ENCODE measurements around the gene SLC22A1.
"Not testable (repeated sequence)": the region's sequence is repeated elsewhere in the genome, so short reads cannot be mapped to it uniquely, and the experiment has no call there.

SLC22A1 gene

GRCh38 chr6:160125105-160125504 is 3.5 kb downstream of the SLC22A1 start:
- DNase-seq: not testable (repeated sequence)

DNA sequence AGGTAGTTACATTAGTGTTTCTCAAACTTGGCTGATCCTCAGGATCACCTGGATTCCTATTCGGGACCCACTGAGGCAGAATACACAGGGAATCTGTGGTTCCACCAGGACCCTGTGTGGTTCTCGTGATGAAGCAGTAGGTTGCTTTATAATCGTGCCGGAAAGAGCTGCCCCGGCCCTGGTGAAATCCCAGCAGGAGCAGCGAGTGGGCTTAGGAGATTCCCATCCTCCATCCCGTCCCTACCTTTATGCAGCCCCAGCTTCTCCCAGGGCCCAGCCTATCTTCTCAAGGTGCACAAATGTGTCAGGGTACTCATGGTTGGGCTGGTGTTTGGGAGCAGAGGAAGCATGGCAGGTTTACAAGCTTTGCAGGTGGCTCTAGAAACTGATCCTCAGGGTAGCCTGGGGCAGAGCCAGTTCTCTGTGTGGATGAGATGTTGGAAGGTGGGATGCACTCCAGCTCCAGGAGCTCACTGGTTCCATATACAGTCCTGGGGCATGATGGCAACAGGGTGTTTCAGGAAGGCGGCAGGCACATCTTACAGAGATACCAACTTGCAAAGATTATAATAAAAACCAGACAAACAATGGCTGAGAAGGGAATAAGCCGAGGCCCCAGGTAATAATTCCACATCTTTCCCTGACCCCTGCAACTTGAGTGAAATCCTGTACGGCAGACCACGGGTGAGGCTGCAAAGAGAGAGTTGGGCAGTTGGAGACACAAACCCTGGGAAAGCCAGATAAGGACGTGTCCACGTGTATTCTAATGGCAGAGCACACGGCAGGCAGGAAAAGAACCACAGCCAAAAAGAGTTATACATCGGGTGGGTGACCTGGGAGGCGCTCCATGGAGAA is 5.9 kb downstream of the SLC22A1 start:
- no peak for DNase-seq

DNA sequence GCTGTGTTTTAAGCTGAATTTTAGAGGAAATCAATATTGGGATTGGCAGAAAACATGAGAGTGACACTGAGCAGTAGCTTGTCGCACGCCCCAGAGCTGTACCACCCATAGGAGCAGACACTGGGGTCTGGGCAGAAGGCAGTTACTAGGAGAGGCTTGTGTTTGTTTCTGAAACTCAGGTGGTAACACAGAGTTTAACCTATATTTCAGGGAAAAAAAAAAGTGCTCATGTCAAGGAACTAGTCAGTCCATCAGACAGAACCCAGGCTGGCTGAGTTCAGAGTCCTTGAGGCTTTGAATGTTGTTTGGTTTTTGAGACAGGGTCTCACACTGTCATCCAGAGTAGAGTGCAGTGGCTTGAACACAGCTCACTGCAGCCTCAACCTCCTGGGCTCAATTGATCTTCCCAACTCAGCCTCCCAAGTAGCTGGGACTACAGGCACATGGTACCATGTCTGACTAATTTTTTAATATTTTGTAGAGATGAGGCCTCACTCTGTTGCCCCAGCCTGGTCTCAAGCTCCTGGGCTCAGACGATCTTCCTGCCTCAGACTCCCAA is 6.6 kb downstream of the SLC22A1 start:
- no peak for DNase-seq

DNA sequence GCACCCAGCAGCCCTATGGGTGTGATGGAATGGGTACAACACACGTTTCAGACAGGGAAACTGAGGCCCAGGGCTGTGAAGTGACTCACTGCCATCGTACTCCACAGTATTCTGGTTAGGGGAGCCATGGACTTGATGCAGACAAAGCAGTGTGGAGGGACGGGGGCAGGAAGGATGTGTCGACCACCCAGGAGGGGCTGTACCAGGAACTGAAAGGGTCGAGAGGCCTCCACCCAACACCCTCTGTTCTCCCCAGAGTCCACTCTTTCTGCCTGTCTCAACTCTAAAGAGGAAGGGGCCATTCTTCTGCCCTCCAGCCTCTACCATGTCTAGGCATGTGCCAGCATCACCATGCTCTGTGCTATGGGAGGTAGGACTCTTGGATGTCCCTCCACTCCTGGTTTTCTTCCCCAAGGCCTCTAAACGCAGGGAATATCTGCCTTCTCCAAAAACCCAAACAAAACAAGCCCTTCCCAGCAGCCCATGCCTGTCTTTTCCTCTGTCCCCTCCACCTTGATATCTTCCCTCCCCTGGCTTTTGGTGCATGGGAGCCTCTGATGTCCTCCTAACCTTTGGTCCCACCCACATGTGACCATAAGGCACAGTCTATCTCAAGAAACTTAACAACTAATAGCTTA is 7.4 kb downstream of the SLC22A1 start:
- no peak for DNase-seq

DNA sequence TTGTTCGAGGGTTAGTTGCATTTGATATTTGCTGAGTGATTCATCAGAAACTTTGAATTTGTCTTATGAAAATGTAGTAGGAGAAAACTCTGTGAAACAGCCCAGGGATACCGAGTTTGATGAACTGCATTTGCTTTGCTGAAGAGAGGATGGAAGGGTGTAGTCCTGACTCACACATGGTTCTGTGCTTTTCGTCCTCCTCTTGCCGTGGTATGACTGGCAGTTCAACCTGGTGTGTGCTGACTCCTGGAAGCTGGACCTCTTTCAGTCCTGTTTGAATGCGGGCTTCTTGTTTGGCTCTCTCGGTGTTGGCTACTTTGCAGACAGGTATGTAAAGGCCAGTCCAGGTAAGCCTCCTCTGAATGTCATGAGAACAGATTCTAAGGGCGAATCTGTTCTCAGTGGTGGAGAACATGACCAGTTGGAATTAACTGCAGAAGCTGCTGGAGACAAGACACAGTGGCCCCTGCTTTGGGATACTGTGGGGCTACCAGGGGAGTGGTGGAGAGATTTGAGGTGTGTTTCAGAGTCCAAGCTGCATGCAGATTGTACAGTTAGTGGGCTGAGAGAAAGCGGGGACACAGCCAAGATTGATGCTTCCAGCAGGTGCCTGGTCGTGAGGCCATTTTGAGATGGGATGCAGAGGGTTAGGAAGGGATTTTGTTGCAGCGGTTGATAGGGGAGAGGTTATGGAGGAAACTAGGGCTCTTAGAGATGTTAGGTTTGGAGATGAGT is 8.4 kb downstream of the SLC22A1 start:
- DNase-seq: no peak

DNA sequence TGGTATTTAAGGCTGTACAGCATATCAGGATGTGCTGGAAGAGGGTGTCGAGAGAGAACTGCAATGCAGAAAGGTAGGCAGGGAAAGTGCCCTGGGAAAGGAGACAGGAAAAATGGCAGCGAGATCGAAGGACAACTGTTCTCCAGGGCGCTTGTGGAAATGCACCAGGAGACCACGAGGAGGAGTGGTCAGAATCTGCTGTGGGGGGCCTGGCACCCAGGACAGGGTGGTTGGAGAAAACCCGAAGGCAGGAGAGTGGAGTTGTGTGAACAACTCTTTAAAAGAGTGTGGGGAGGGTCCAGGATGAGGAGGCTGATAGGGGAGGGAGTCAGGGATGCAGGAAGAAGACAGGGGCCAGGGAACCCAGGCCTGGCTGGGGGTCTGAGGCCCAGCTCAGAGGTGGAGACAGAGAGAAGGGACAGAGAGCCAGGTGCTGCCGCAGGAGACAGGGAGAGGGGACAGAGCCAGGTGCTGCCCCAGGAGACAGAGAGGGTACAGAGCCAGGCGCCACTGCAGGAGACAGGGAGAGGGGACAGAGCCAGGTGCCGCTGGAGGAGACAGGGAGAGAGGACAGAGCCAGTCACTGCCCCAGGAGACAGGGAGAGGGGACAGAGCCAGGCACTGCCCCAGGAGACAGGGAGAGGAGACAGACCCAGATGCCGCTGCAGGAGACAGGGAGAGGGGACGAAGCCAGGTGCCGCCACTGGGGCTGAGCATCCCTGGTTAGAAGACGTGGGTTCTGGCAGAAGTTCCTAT is 9.3 kb downstream of the SLC22A1 start:
- DNase-seq: no peak

- no peak for DNase-seq
These were observed 10.2 kb downstream of the SLC22A1 start for GRCh38 chr6:160131636-160132296.

GRCh38 chr6:160132297-160132637 is 10.7 kb downstream of the SLC22A1 start:
- DNase-seq: no peak

- no peak for DNase-seq
These were observed 11.2 kb downstream of the SLC22A1 start for GRCh38 chr6:160132776-160133338.

DNA sequence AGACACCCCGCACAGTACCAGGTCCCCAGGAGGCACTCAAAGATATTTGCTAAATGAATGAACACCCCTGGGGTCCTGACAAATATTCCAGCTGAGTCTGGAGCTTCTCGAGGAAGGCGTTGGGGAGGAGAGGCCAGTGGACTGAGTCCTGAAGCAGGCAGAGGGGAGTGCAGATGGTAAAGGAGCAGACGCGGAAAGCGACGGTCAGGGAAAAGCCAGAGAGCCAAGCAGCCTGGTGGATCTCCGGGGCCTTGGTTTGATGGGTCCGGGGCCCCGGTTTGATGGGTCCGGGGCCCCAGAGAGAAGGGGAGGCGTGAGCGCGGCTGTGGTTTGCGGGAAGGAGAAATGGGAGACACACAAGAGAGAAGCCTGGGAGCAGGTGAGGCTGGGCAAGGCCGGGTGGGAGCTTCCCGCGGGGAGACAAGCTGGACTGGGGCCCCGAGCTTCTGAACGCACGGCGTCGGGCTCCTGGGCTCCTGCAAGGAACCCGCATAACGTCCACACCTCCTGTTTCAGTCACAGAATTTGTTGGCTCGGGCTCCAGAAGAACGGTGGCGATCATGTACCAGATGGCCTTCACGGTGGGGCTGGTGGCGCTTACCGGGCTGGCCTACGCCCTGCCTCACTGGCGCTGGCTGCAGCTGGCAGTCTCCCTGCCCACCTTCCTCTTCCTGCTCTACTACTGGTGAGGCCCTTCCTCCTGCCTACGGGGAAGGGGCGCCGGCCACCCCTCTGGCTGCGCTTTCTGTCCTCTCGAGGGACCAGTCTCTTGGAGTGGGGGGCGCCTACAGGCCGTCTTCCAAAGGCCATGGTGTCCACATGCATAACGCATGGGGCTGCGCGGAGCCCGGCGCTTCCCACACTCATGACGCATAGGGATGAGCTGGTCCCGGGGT is 12.1 kb downstream of the SLC22A1 start:
- no peak for DNase-seq

GRCh38 chr6:160134337-160134751 is 12.7 kb downstream of the SLC22A1 start:
- not testable (repeated sequence) for DNase-seq

DNA sequence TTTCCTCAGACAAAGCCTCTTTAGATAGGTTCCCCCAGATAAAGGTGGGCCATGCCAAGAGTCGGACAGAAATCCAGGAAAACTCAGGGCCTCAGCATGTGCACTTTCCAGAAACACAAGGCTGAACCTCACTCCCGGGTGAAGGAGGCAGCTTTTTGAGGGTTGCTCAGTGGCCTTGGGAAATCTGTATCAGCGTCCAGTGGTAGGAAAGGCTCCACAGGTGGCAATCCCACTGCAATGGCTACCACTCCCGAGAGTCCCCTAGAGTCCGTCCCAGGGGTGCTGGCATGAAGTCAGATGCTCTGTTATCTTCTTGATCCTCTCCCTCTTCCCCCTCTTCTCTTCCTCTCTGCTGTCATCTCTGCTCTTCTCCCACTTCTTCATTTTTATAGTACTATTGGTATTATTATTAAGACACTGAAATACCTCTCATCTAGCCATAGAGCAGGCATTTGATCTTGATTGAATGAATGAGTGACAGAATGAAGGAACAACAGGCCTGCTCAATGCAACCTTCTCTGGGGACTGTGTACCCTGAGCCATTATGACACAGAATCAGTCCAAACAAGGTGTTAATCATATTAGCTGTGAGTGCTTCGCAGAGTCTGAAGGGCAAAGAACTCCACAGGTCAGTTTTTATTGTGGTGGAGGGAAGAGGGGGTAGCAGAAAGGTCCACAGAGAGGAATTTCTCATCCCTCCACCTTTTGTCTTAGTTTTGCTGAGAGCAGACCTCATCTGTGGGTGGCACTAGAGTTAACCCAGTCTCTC is 13.3 kb downstream of the SLC22A1 start:
- DNase-seq: no peak

DNA sequence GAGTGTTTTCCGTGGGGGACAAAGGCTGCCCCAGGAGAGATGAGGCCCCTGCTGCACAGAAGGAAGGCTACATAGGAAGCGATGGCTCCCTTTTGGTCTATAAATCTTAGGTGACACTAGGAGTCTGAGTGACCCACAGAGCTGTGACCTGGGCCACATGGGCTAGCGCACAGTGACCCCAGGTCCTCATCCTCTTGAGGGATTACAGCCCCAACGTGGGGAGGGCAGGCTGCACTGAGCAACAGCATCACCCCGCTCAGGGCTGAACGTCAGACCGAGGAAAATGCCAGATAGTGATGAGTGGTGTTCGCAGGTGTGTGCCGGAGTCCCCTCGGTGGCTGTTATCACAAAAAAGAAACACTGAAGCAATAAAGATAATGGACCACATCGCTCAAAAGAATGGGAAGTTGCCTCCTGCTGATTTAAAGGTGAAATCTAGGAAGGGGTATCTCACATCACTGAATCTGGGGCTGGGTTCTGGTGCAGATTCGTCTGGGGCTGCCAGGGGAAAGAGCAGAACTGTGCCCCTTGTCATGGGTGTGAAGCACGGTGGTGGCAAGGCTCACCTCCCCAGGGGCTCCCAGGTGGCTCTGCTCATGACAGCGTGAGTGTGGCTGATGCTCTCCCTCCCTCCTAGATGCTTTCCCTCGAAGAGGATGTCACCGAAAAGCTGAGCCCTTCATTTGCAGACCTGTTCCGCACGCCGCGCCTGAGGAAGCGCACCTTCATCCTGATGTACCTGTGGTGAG is 14.5 kb downstream of the SLC22A1 start:
- DNase-seq: no peak

DNA sequence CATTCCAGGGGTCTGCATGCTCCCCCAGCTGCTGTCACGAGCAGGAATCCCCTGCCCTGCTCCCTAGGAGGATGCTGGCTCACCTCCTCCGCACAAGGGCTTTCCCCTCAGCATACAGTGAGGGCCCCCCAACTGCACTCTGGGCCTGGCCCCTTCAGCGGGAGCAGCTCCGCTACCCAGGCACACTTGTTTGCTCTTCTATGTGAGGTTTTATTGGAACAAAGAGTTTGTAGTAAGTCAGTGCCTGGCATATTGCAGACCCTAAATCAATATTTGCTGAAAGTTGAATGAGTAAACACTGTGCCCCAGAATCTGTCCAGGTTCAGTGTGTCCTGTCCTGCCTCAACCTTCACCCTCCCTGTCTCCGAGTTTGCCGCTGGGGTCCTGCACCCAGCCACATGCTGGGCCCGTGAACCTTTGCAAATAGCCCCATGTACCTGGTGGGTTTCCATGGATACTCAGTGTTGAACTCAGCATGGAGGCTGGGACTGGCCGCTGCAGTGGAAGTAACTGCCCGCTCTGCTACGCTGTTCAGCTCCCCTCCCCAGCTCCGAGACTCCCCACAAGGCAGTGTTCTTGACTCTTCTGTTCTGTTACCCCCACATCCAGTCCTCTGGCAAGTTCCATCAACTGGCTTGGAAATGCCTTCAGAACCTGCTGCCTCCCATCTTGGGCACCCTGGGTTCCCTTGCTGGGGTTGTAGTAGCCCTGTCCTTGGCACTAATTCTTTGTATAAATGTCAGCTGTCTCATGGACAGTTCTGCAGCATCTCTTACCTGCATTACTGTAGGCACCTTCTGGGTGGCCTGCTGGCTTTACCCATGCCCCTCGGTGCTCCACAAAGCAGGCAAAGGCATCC is 15.7 kb downstream of the SLC22A1 start:
- DNase-seq: no peak

DNA sequence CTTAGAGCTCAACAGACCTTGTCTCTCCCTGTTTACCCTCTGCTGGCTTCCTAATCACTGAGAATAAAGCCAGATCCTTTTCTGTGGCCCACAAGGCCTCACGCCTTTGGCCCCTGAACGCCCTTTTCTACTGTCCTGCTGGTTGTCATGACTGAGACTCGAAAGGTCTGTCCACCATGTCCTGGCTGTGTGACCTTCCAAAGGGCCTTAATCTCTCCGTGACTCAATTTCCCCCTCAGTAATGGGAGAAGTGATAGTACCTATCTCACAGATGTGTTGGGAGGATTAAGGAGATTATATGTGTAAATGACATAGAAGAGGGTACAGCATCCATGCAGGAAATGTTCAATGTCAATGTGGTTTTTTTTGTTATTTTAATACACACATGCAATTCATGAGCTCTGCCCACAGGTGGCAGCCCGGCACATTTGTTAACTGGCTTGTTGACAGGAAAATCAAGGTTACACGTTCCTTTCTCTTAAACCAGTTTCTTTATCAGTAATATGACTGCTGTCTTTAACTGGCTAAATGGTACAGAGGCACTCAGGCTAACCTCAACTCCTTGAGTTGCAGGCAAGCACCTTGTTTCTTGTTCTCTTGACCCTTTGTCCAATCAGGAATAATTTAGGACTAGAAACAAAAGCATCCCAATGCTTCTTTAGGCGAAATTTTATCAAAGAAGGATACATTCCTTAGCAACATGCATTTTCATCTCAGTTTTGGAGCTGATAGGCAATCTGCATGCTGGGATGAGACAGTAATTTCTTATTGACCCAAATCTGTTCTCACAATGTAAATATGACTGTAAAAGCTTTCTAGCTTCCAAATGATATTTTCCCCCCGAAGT is 16.6 kb downstream of the SLC22A1 start:
- DNase-seq: peak in 1 of 2 experiments; percentile 1

GRCh38 chr6:160138839-160139419 is 17.3 kb downstream of the SLC22A1 start:
- DNase-seq: no peak

- DNase-seq: no peak
These were observed 17.8 kb downstream of the SLC22A1 start for GRCh38 chr6:160139420-160139851.
